Activated CD8-positive, alpha-beta memory T cell treated with anti-CD3 and anti-CD28 coated beads, Interleukin-2, amount 50 U/mL, for 24 hours (primary cell): ENCODE measurements around the gene CTCFL.

ENCODE experiments used
- DNase-seq: peaks from one replicate; pipeline ENCODE4 v3.0.0-alpha.2; 2020; ENCODE audit errors: extremely low read depth

The CTCFL gene

GRCh38 chr20:57464642-57465211, 60.2 kb downstream of the CTCFL start:
- no peak for DNase-seq

DNA sequence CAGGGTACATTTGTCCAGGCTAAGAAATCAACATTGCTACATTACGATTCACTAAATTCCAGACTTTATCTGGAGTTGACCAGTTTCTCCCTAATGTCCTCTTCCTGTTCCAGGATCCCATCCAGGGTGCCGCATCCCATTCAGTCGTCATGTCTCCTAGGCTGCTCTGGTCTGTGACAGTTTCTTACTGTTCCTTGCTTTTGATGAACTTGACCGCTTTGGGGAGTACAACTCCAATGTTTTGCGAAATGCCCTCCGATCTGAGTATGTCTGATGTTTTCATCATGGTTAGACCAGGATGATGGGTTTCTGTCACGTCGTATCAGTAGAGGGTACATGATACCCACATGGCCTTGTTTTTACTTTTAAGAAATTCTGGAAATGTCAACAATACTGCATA, 62.2 kb downstream of the CTCFL start:
- no peak for DNase-seq

- DNase-seq = no peak
Observed at GRCh38 chr20:57461726-57462125, 63.2 kb downstream of the CTCFL start.

GRCh38 chr20:57460781-57461465, 64.0 kb downstream of the CTCFL start:
- no peak for DNase-seq

DNA sequence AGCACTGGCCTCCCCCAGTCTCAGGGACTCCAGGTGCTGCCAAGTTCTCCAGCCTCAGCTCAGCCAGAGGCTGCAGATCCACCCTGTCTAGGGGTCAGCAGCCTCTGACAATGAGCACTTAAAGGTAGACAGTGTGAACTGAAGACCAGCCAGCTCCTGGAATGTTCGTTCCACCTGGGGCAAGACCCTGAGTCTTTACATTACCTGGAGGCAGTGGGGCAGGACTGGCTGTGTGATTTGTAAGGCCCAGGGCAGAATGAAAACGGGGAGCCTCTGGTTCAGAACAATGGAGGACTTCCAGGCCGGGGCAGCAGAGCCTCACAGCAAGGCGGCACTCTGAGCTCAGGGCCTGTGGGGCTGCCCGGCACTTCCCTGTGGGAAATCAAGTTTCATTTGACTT, 65.0 kb downstream of the CTCFL start:
- no peak for DNase-seq

- no peak for DNase-seq
Observed at GRCh38 chr20:57459278-57459677, 65.7 kb downstream of the CTCFL start.

GRCh38 chr20:57458400-57459160, 66.4 kb downstream of the CTCFL start:
- DNase-seq = no peak

DNA sequence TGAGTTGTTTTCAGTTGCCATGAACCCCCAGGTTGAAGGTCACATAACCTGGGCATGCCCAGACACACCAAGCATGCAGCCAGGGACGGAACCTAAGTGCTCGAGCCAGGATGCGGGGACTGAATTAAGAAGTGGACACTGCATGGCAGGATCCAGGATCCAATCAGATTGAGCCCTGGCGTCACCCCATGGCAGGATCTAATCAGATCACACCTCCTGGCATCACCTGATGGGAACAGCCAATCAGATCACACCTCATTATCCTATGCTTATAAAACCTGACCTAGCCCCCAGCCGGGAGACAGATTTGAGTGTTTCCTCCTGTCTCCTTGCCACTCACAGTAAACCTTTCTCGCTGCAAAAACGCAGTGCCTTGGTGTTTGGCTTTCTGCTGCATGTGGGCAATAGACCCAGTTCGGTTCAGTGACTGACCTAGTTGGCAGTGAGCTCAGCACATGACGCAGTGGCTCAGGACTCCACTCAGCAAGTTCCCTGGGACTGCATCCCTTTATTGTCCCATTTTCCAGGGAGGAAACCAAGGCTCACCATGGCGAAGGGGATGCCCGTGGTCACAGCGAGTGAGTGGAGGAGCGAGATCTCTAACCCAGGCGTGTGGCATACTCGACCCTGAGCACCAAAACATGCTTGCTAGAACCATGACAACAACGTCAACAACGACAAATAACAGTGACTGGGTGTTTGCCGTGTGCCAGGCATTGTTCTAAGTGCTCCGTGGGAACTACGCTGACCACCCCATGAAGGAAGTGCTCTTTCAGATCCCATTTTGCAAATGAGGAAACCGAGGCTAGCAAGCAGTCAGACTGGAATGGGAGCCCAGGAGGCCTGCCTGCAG, 67.5 kb downstream of the CTCFL start:
- DNase-seq = no peak

- no peak for DNase-seq
Observed at GRCh38 chr20:57456116-57456515, 68.8 kb downstream of the CTCFL start.

- no peak for DNase-seq
Observed at GRCh38 chr20:57455386-57455785, 69.6 kb downstream of the CTCFL start.

DNA sequence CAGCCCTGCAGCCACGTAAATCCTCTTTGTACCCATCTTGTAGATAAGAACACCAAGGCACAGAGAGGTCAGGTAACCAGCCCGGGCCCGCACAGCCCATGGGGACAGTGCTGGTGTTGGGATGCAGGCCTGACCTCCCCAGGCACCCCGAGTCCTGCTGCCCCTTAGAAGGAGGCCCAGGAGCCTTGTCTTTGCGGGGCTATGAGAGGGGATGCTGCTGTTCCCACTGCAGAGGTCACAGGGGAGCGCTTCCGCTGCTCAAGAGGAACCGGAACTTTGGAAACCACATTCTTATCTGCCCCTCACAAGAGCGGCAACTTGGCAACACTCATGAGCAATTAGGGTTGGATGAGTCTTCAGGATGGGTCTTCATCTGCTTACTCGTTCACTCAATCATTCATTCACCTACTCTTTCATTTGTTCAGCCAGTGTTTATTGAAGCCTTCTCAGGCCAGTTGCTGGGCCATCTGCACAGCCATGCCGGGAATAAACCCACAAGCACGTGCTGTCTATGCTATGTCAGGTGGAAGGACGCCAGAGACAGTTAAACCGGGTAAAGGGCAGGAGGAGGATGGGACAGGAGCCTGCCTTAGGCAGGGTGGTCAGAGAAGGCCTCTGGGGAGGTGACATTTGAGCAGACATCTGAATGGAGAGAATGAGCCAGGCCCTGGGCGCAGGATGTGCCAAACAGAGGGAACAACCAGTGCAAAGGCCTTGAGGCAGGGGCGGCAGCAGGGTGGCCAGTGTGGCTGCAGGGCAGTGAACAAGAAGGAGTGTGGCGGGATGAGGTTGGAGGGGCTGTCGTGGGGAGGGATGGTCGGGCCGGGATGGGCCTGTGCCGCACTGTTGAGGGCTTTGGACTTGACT, 72.9 kb downstream of the CTCFL start:
- no peak for DNase-seq

DNA sequence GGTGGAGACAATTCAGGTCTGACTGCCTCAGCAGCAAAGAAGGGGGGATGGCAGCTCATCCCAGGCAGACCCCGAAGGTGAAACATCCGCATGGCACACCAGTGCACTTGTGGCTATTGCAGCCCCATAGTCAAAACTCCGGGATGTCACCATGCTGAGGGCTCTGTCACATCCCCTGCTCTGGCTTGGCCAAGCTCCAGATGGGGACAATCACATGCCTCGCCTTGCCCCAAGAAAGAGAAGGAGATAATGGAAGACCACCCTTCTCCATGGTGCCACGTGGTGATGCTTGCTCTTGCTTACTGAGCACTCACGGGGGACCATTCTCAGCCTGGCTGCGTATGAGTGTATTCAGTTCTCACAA, 73.5 kb downstream of the CTCFL start:
- no peak for DNase-seq

DNA sequence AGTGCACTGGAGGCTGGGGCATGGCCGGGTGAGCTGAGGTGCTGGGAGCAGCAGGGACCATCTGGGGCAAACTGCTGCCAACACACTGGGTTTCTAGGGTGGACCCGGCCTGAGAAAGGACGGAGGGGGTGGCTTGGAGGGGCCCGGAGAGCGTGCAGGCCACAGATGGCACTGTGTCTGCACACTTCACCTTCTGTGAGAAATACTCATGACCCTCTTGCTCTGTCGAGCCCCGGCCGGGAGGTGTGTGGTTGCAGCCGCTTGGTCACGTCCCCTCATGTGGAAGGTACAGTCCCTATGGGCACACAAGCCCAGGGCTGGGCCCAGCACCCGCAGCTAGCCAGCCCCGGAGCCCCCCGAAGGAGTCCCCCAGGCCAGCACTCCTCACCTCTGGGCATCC, 74.0 kb downstream of the CTCFL start:
- no peak for DNase-seq

DNA sequence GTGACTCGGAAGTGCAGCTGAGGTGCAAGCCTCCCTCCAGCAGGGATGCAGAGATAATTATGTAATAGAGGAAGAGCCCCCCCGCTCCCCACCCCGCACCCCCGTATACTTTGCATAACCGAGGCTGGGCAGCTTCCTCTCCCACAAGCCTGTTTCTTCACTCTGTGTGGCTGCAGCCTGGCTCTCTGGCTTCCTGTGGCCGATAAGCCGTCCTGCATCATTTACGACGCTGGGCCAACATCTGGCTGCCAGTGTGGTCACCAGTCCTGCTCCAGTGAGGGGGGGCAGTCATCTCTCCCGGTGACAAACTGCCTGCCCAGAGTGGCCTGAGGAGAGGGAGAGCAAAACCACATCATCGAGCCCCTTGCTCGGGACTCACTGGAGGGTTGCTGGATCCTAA, 74.5 kb downstream of the CTCFL start:
- DNase-seq = no peak

GRCh38 chr20:57449398-57450354, 75.3 kb downstream of the CTCFL start:
- DNase-seq = no peak

GRCh38 chr20:57448764-57449354, 76.1 kb downstream of the CTCFL start:
- no peak for DNase-seq
